ENCODE data around the gene CCDC6. TPM values are rescaled to one million over a fixed set of nuclear protein-coding genes. Genes with fewer than 3 reads are reported as not detected.

Gene CCDC6
- total and polyA plus RNA-seq, 9 of the 15 experiments (the other 6 are each of a cell fraction or from before 2014, with no cell fraction given) = 10.4 to 41.0 (median 20.9) TPM

DNA sequence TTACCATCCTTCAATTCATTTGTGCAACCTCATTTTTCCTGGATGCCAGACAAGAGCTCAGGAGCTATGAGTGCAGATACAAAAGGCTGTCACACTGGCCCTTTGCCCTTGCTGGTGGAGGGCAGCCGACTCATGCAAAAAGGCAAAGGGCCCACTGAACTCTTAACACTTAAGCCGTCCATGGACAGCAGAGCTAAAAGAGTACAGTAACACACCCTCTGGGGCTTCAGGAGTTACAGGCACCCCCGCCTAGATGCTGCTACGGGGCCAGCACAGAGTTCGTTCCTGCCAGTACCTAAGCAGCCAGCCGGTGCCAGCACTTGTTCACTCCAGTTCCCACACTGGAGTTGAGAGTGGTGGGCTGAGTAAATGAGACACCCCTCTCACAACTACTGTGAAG is 83.2 kb downstream of the CCDC6 start:
- H4K20me1 ChIP-seq (replicated peaks; ENCODE audit: control insufficient read depth, insufficient read depth, low read length) = no peaks in the 10 kb centered on the region
- ChIA-PET CTCF (ENCODE audit: low intra/inter-chr PET ratio) (interaction anchor here (0.6 kb wide), 1 partner anchor 277 kb away, joined by 4 read pairs; no protein-coding TSS in a partner anchor), POLR2A (no interaction called here)
- intact Hi-C loops (cut with micrococcal nuclease) (no loop called here), in situ Hi-C loops (cut with MboI) (loop anchor here (25.0 kb wide), 2 partner anchors 861 to 1036 kb away; no protein-coding TSS in a partner anchor)
- DNase-seq (ENCODE audit: extremely low read depth in 1 of 4, low spot score in 3 of 4) (no peak), FAIRE-seq (no peak), ATAC-seq (no peak)
- no peaks in the 10 kb centered on the region; the same call in 1 of the 3 replicates for H3K79me2 ChIP-seq (ENCODE audit: control insufficient read depth, insufficient read depth, low read length)
- no peak overlapping the region for H2AFZ ChIP-seq (ENCODE audit: low read depth, low read length)
- H3K9ac ChIP-seq (ENCODE audit: insufficient read depth in 1 of 2, low read depth in 2 of 2, low read length in 2 of 2) = no peak overlapping the region
- H3K4me3 ChIP-seq = no peak overlapping the region
- H3K4me2 ChIP-seq (ENCODE audit: insufficient read depth, low read length) = no peak overlapping the region
- no peaks in the 10 kb centered on the region for H3K9me1 ChIP-seq (ENCODE audit: control insufficient read depth, insufficient read depth, low read length)
- no peaks in the 10 kb centered on the region for H3K9me3 ChIP-seq (replicated peaks; ENCODE audit: control insufficient read depth, insufficient read depth, low read depth, low read length)
- no peak overlapping the region for H3K27ac ChIP-seq (ENCODE audit: extremely low read depth, low read depth, low read length)
- no peaks in the 10 kb centered on the region for H3K27me3 ChIP-seq (ENCODE audit: control insufficient read depth in 2 of 2, insufficient read depth in 2 of 2, low read length in 2 of 2)
- no TSS peak for BruUV-seq (replicated peaks)
- peaks cover 11% of the 10 kb centered on the region; the same call in 2 of the 3 replicates for H3K36me3 ChIP-seq (ENCODE audit: control insufficient read depth, insufficient read depth, low read length)
- TF ChIP-seq KAT2B (IDR thresholded peaks at IDR 0.05; ENCODE audit: low read depth, low read length) (no peak), NR1H2 (CRISPR knock-in tag; IDR thresholded peaks at IDR 0.05) (no peak), ETV5 (CRISPR knock-in tag; IDR thresholded peaks at IDR 0.05; ENCODE audit: low read depth) (no peak), SOX6 (IDR thresholded peaks at IDR 0.05) (no peak), SMARCC2 (IDR thresholded peaks at IDR 0.05; ENCODE audit: low read depth) (no peak), CC2D1A (IDR thresholded peaks at IDR 0.05) (no peak), CAMTA2 (CRISPR knock-in tag; conservative IDR thresholded peaks at IDR 0.05) (no peak), ZNF384 (IDR thresholded peaks at IDR 0.05; ENCODE audit: low read depth, low read length) (no peak), TSC22D4 (tag; IDR thresholded peaks at IDR 0.05) (no peak)
- TF ChIP-seq, protein P1, sequence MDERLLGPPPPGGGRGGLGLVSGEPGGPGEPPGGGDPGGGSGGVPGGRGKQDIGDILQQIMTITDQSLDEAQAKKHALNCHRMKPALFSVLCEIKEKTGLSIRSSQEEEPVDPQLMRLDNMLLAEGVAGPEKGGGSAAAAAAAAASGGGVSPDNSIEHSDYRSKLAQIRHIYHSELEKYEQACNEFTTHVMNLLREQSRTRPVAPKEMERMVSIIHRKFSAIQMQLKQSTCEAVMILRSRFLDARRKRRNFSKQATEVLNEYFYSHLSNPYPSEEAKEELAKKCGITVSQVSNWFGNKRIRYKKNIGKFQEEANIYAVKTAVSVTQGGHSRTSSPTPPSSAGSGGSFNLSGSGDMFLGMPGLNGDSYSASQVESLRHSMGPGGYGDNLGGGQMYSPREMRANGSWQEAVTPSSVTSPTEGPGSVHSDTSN (CRISPR knock-in tag; IDR thresholded peaks at IDR 0.05; ENCODE audit: low read depth) = no peak
- TF ChIP-seq, protein P1 (tag; conservative IDR thresholded peaks at IDR 0.05; ENCODE audit: low read depth) = no peak
- TF ChIP-seq, protein P2, sequence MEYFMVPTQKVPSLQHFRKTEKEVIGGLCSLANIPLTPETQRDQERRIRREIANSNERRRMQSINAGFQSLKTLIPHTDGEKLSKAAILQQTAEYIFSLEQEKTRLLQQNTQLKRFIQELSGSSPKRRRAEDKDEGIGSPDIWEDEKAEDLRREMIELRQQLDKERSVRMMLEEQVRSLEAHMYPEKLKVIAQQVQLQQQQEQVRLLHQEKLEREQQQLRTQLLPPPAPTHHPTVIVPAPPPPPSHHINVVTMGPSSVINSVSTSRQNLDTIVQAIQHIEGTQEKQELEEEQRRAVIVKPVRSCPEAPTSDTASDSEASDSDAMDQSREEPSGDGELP (CRISPR knock-in tag; IDR thresholded peaks at IDR 0.05; ENCODE audit: borderline replicate concordance) = no peak
- WGBS (ENCODE audit: insufficient coverage, low coverage, missing lambda C conversion rate) = 80% methylated on average over 6 of the region's 6 CpGs
- no peaks in the 10 kb centered on the region for H3K4me1 ChIP-seq (replicated peaks in 1 of 2; ENCODE audit: control insufficient read depth in 2 of 2, insufficient read depth in 2 of 2, low read length in 2 of 2)
